Subcutaneous abdominal adipose tissue (tissue), 5 donors: ENCODE results near the gene TCF4.

Experiments used
- H3K27ac ChIP-seq: one replicate; pipeline ENCODE4 v1.7.0; 2013; ENCODE audit warnings: low read depth, mild to moderate bottlenecking, inconsistent platforms, low read length, moderate library complexity
- H3K27me3 ChIP-seq, 5 donors: one replicate each; pipeline ENCODE4 v1.7.0; 2013; ENCODE audit warnings: low read length in 5 of 5, inconsistent platforms in 1 of 5; ENCODE audit not compliant: control insufficient read depth in 5 of 5, insufficient read depth in 4 of 5
- H3K36me3 ChIP-seq, 5 donors: one replicate each; pipeline ENCODE4 v1.7.0; 2013; ENCODE audit warnings: low read length in 5 of 5; ENCODE audit not compliant: control insufficient read depth in 5 of 5, insufficient read depth in 5 of 5
- H3K4me1 ChIP-seq, 5 donors: one replicate each; pipeline ENCODE4 v1.7.0; 2013; ENCODE audit warnings: low read length in 5 of 5, mild to moderate bottlenecking in 3 of 5, moderate library complexity in 1 of 5; ENCODE audit not compliant: control insufficient read depth in 5 of 5, insufficient read depth in 5 of 5
- H3K4me3 ChIP-seq, 5 donors: one replicate each; pipeline ENCODE4 v1.7.0; 2013; ENCODE audit warnings: low read length in 5 of 5, low read depth in 1 of 5
- H3K9ac ChIP-seq, 5 donors: one replicate each; pipeline ENCODE4 v1.7.0; 2013; ENCODE audit warnings: low read length in 5 of 5, mild to moderate bottlenecking in 4 of 5, moderate library complexity in 3 of 5
- H3K9me3 ChIP-seq, 5 donors: one replicate each; pipeline ENCODE4 v1.7.0; 2013; ENCODE audit warnings: low read length in 5 of 5; ENCODE audit not compliant: control insufficient read depth in 5 of 5
- donor health status: healthy.
- donor health status: healthy.
- donor health status: healthy.
- donor health status: healthy.
- donor health status: healthy.

The TCF4 gene

GRCh38 chr18:55609160-55609825 lies 21.3 kb upstream of the TCF4 start:
- Histone ChIP-seq H3K27me3 (no peaks in the 10 kb centered on the region), H3K9ac (no peak overlapping the region), H3K4me1 (no peaks in the 10 kb centered on the region), H3K27ac (no peak overlapping the region), H3K9me3 (peaks cover 0 to 3% (median 0%) of the 10 kb centered on the region in 5 donors), H3K36me3 (no peaks in the 10 kb centered on the region), H3K4me3 (no peak overlapping the region)

GRCh38 chr18:55608497-55608896 lies 20.5 kb upstream of the TCF4 start:
- H3K4me1 ChIP-seq: peaks cover 0 to 5% (median 0%) of the 10 kb centered on the region in 5 donors
- H3K36me3 ChIP-seq: no peaks in the 10 kb centered on the region
- H3K4me3 ChIP-seq: no peak overlapping the region
- no peaks in the 10 kb centered on the region for H3K27me3 ChIP-seq
- H3K9ac ChIP-seq: no peak overlapping the region
- H3K9me3 ChIP-seq: no peaks in the 10 kb centered on the region
- no peak overlapping the region for H3K27ac ChIP-seq

- H3K4me1 ChIP-seq: peaks cover 0 to 5% (median 0%) of the 10 kb centered on the region in 5 donors
- no peaks in the 10 kb centered on the region for H3K36me3 ChIP-seq
- no peaks in the 10 kb centered on the region for H3K27me3 ChIP-seq
- H3K4me3 ChIP-seq: no peak overlapping the region
- no peaks in the 10 kb centered on the region for H3K9me3 ChIP-seq
- H3K9ac ChIP-seq: no peak overlapping the region
- no peak overlapping the region for H3K27ac ChIP-seq
Measured at GRCh38 chr18:55607773-55608172, 19.8 kb upstream of the TCF4 start.

DNA sequence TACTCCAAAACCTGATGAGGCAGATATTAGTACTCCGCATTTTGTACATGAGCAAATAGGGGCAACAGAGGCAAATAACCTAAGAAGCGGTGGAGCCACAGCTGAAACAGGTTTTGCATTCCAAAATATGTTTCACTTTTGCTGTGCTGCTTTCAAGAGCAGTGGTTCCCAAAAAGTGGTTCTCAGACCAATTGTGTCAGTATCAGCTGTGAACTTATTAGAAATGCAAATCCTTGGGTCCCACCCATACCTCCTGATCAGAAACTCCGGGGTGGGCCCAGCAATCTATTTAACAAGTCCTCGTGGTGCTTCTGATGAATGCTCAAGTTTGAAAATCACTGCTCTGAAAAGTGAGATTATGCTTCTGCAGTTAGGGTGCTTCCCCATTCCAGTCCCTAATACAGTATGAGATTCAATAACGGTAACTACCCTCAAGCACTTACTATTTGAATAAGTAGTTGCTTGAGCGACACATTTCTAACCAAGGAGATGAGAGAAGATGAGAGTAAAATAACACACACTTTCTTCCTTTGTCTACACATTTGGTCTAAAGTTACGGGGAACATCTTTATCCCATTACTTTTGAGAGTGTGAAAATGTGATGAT lies 17.8 kb upstream of the TCF4 start:
- Histone ChIP-seq H3K36me3 (no peaks in the 10 kb centered on the region), H3K4me1 (peaks cover 0 to 5% (median 0%) of the 10 kb centered on the region in 5 donors), H3K9me3 (no peaks in the 10 kb centered on the region), H3K4me3 (no peak overlapping the region), H3K9ac (no peak overlapping the region), H3K27me3 (no peaks in the 10 kb centered on the region), H3K27ac (no peak overlapping the region)

- no peak overlapping the region for H3K9ac ChIP-seq
- no peaks in the 10 kb centered on the region for H3K27me3 ChIP-seq
- no peak overlapping the region for H3K27ac ChIP-seq
- H3K4me3 ChIP-seq: no peak overlapping the region
- no peaks in the 10 kb centered on the region for H3K36me3 ChIP-seq
- peaks cover 0 to 5% (median 0%) of the 10 kb centered on the region in 5 donors for H3K4me1 ChIP-seq
- no peaks in the 10 kb centered on the region for H3K9me3 ChIP-seq
Measured at GRCh38 chr18:55603775-55604174, 15.8 kb upstream of the TCF4 start.

GRCh38 chr18:55593888-55594287 lies 5.9 kb upstream of the TCF4 start:
- Histone ChIP-seq H3K36me3 (no peaks in the 10 kb centered on the region), H3K27me3 (no peaks in the 10 kb centered on the region)

GRCh38 chr18:55592572-55592971 lies 4.6 kb upstream of the TCF4 start:
- H3K9ac ChIP-seq: no peak overlapping the region
- peaks cover 0 to 18% (median 10%) of the 10 kb centered on the region in 5 donors for H3K4me1 ChIP-seq
- H3K27me3 ChIP-seq: no peaks in the 10 kb centered on the region
- H3K4me3 ChIP-seq: no peak overlapping the region
- H3K36me3 ChIP-seq: no peaks in the 10 kb centered on the region
- no peak overlapping the region for H3K27ac ChIP-seq
- H3K9me3 ChIP-seq: peaks cover 0 to 4% (median 0%) of the 10 kb centered on the region in 5 donors

More at GRCh38 chr18:55593888-55594287, 5.9 kb upstream of the TCF4 start:
- Histone ChIP-seq H3K27ac (no peak overlapping the region), H3K4me3 (no peak overlapping the region), H3K9ac (no peak overlapping the region), H3K9me3 (peaks cover 0 to 4% (median 0%) of the 10 kb centered on the region in 5 donors), H3K4me1 (peaks cover 0 to 13% (median 8%) of the 10 kb centered on the region in 5 donors)

- no peaks in the 10 kb centered on the region for H3K27me3 ChIP-seq
- H3K4me3 ChIP-seq: no peak overlapping the region
- peaks cover 0 to 18% (median 10%) of the 10 kb centered on the region in 5 donors for H3K4me1 ChIP-seq
- peaks cover 0 to 4% (median 0%) of the 10 kb centered on the region in 5 donors for H3K9me3 ChIP-seq
- no peak overlapping the region for H3K9ac ChIP-seq
- no peak overlapping the region for H3K27ac ChIP-seq
- no peaks in the 10 kb centered on the region for H3K36me3 ChIP-seq
Measured at GRCh38 chr18:55592106-55592505, 4.1 kb upstream of the TCF4 start.

DNA sequence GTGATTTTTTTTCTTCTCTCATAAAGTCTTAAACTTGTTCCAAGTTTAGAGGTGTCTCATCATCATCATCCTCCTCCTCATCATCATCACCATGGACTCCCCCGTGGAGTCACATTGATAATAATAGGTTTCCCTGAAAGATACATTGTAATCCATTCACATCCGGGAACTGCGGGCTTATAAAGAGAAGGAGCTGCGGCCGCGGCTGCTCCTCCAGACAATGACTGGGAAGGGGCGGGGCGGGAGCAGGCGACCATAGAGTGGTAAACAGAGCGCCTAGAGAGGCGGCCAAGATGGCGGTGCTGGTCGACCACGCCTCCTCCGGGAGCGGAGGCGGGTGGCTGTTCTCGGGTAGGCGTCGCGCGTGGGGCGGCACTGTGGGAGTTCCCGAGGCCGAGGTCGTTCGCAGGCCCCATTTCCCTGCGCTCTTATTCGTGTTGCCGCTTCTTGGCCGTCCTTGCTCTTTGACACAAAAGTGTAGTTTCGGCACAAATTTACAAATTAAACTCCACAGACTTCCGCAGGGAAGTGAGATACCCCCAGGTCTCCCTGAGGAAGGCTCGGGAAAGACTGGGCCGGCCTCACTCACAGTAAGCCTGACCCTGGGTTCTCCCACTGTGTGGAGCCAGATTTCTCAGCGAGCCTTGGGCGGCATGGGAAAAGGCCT lies 1.8 kb upstream of the TCF4 start:
- Histone ChIP-seq H3K27me3 (no peaks in the 10 kb centered on the region), H3K4me1 (peaks cover 2 to 28% (median 19%) of the 10 kb centered on the region in 5 donors), H3K36me3 (no peaks in the 10 kb centered on the region), H3K27ac (peak overlapping the region; percentile 87), H3K9me3 (peaks cover 0 to 4% (median 0%) of the 10 kb centered on the region in 5 donors), H3K9ac (peak overlapping the region; percentile 76 to 86 (median 84)), H3K4me3 (peak overlapping the region; percentile 65 to 91 (median 74))
